Measurements from ENCODE around the gene CDKL2.

DNA sequence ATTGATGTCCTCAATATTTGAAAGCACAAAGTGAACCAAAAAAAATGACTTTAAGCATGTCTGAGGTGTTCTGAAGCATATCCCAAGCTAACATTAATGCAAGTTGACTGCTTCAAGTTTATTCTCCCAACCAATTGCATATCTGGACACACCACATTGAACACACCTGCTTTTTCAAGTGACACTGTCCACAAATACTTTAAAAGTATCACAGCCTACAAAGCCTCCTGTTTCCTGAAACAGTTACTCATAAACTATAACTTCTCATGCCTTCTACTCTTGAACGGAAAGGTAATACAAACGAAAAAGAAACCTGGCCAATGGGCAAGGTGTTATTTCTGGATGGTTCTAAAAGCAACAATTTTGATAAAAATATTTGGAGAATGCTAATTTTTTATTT, 1.1 kb downstream of the CDKL2 start:
- TF ChIP-seq NFE2 (IDR thresholded peaks at IDR 0.05; ENCODE audit: low read depth) (no peak), NR1H2 (CRISPR knock-in tag; IDR thresholded peaks at IDR 0.05) (no peak), ZNF175 (CRISPR knock-in tag; IDR thresholded peaks at IDR 0.05; ENCODE audit: low read depth) (no peak), FOS (IDR thresholded peaks at IDR 0.05; ENCODE audit: extremely low read depth, insufficient read length) (no peak), CEBPZ (IDR thresholded peaks at IDR 0.05; ENCODE audit: borderline replicate concordance, low read depth, low read length) (no peak), EZH2 (IDR thresholded peaks at IDR 0.05; ENCODE audit: borderline replicate concordance, low read depth, low read length) (no peak), POLR2A (conservative IDR thresholded peaks at IDR 0.05) (no peak), LARP7 (IDR thresholded peaks at IDR 0.05) (no peak), PTBP1 (IDR thresholded peaks at IDR 0.05; ENCODE audit: low read depth, low read length) (no peak), SOX6 (IDR thresholded peaks at IDR 0.05) (no peak), EP300 (IDR thresholded peaks at IDR 0.05; ENCODE audit: low read length) (no peak)

Measured in K562 (cell line).